H1 (cell line): ENCODE data around the gene C1RL. TPM values are rescaled to one million over a fixed set of nuclear protein-coding genes. Genes with fewer than 3 reads are reported as not detected.

Source experiments
- CTCF ChIA-PET: fragments of 300-600 bp; sonication (Branson Sonifier 250); formaldehyde crosslinking; loops from one replicate; lab custom pipeline; 2021; ENCODE audit not compliant: partially characterized antibody; lab: Charles Lee
- POLR2A ChIA-PET: fragments of 300-600 bp; sonication (Branson Sonifier 250); formaldehyde crosslinking; loops from one replicate; lab custom pipeline; 2021; ENCODE audit warnings: inconsistent platforms; ENCODE audit not compliant: partially characterized antibody; lab: Charles Lee
- DNase-seq, 2 experiments: peaks; one replicate each; pipeline versions ENCODE4 v3.0.0 to v3.0.0-alpha.2; 2010 to 2022; ENCODE audit warnings: low spot score in 2 of 2, low read depth in 1 of 2, mixed read lengths in 1 of 2
- FAIRE-seq: peaks from 2 replicates; lab custom pipeline; 2011; peaks lifted over from hg19 to GRCh38; lab: Jason Lieb, UNC
- H2AFZ ChIP-seq: 2 replicates; pipeline ENCODE4 v1.8.1; 2012; ENCODE audit warnings: low read length, inconsistent platforms
- H2AK5ac ChIP-seq: 2 replicates; pipeline ENCODE4 v1.6.1; 2013; ENCODE audit warnings: low read depth, low read length
- H2BK120ac ChIP-seq: replicated peaks from 2 replicates; pipeline ENCODE3; 2013; ENCODE audit warnings: low read depth, low read length, inconsistent platforms
- H2BK12ac ChIP-seq: 2 replicates; pipeline ENCODE4 v1.6.1; 2013; ENCODE audit warnings: low read depth, low read length
- H2BK15ac ChIP-seq: 2 replicates; pipeline ENCODE4 v1.6.1; 2013; ENCODE audit warnings: low read length
- H2BK20ac ChIP-seq: 2 replicates; pipeline ENCODE4 v1.6.1; 2013; ENCODE audit warnings: low read length
- H2BK5ac ChIP-seq: 2 replicates; pipeline ENCODE4 v1.6.1; 2013; ENCODE audit warnings: low read depth, low read length
- H3K14ac ChIP-seq: 2 replicates; pipeline ENCODE4 v1.6.1; 2013; ENCODE audit warnings: inconsistent platforms; ENCODE audit not compliant: insufficient read length
- H3K18ac ChIP-seq: 2 replicates; pipeline ENCODE4 v1.6.1; 2013; ENCODE audit warnings: low read length; ENCODE audit errors: extremely low read depth
- H3K23ac ChIP-seq: 2 replicates; pipeline ENCODE4 v1.6.1; 2013; ENCODE audit warnings: inconsistent platforms; ENCODE audit not compliant: insufficient read length
- H3K23me2 ChIP-seq: 2 replicates; pipeline ENCODE4 v1.6.1; 2013; ENCODE audit warnings: low read depth, low read length
- H3K27ac ChIP-seq: 2 replicates; pipeline ENCODE4 v1.6.1; 2011; ENCODE audit warnings: low read depth, low read length, inconsistent platforms
- H3K27me3 ChIP-seq, 4 experiments: replicated peaks in 1 of 4; 1 replicate in 1 of 4; 2 replicates in 3 of 4; pipeline versions ENCODE4 v1.6.1 to v1.8.1; 2011 to 2013; ENCODE audit warnings: low read length in 3 of 4, mild to moderate bottlenecking in 3 of 4, inconsistent platforms in 2 of 4, mixed read lengths in 2 of 4, moderate library complexity in 1 of 4; ENCODE audit not compliant: control insufficient read depth in 3 of 4, insufficient read depth in 3 of 4; ENCODE audit errors: extremely low read depth in 1 of 4
- H3K36me3 ChIP-seq, 4 experiments: 2 replicates each; pipeline versions ENCODE4 v1.6.1 to v1.8.1; 2011 to 2013; ENCODE audit warnings: mild to moderate bottlenecking in 4 of 4, low read length in 3 of 4, moderate library complexity in 2 of 4, control low read depth in 1 of 4, inconsistent platforms in 1 of 4; ENCODE audit not compliant: insufficient read depth in 4 of 4, control insufficient read depth in 2 of 4
- H3K4ac ChIP-seq: replicated peaks from 2 replicates; pipeline ENCODE3; 2013; ENCODE audit warnings: low read length, low read depth, mixed read lengths, inconsistent platforms; ENCODE audit not compliant: insufficient read length
- H3K4me1 ChIP-seq, 4 experiments: replicated peaks in 1 of 4; 1 replicate in 1 of 4; 2 replicates in 3 of 4; pipeline versions ENCODE4 v1.6.1 to v1.8.1; 2011 to 2013; ENCODE audit warnings: low read length in 3 of 4, inconsistent platforms in 2 of 4, mixed read lengths in 1 of 4; ENCODE audit not compliant: insufficient read depth in 4 of 4, control insufficient read depth in 3 of 4
- H3K4me2 ChIP-seq, 2 experiments: 2 replicates each; pipeline versions ENCODE4 v1.6.1 to v1.8.1; 2011 to 2013; ENCODE audit warnings: low read depth in 2 of 2, low read length in 2 of 2, control low read depth in 1 of 2, inconsistent platforms in 1 of 2, mild to moderate bottlenecking in 1 of 2; ENCODE audit not compliant: insufficient read depth in 1 of 2
- H3K4me3 ChIP-seq, 4 experiments: fragments of 200-600, 300-600 bp in 1 of 4; sonication (generic), shearing (Covaris generic), sonication (Bioruptor Twin) in 1 of 4; 2 replicates each; pipeline versions ENCODE4 v1.5.1 to v1.8.1; 2011 to 2016; ENCODE audit warnings: low read length in 4 of 4, low read depth in 3 of 4, control low read depth in 2 of 4, inconsistent platforms in 2 of 4, mild to moderate bottlenecking in 2 of 4, mixed read lengths in 1 of 4, moderate library complexity in 1 of 4; ENCODE audit not compliant: insufficient read depth in 2 of 4; ENCODE audit errors: extremely low read depth in 1 of 4
- H3K56ac ChIP-seq: replicated peaks from 2 replicates; pipeline ENCODE3; 2013; ENCODE audit warnings: low read depth, mild to moderate bottlenecking, mixed read lengths, low read length, inconsistent platforms; ENCODE audit not compliant: insufficient read length
- H3K79me1 ChIP-seq: 2 replicates; pipeline ENCODE4 v1.6.1; 2013; ENCODE audit warnings: low read depth, low read length, control low read depth
- H3K79me2 ChIP-seq, 2 experiments: 2 replicates each; pipeline versions ENCODE4 v1.6.1 to v1.8.1; 2012 to 2013; ENCODE audit warnings: low read length in 2 of 2, mild to moderate bottlenecking in 2 of 2, inconsistent platforms in 1 of 2; ENCODE audit not compliant: insufficient read depth in 2 of 2, control insufficient read depth in 1 of 2
- H3K9ac ChIP-seq, 4 experiments: replicated peaks in 1 of 4; 1 replicate in 1 of 4; 2 replicates in 3 of 4; pipeline versions ENCODE4 v1.6.1 to v1.8.1; 2011 to 2013; ENCODE audit warnings: low read depth in 3 of 4, low read length in 3 of 4, control low read depth in 2 of 4, mild to moderate bottlenecking in 2 of 4, moderate library complexity in 2 of 4, inconsistent platforms in 1 of 4; ENCODE audit errors: extremely low read depth in 1 of 4
- H3K9me3 ChIP-seq, 2 experiments: 2 replicates each; pipeline versions ENCODE4 v1.6.1 to v1.8.1; 2012 to 2013; ENCODE audit warnings: mild to moderate bottlenecking in 2 of 2, moderate library complexity in 2 of 2, control low read depth in 1 of 2, inconsistent platforms in 1 of 2, low read depth in 1 of 2, low read length in 1 of 2, mixed read lengths in 1 of 2; ENCODE audit not compliant: insufficient read depth in 2 of 2
- H4K20me1 ChIP-seq, 2 experiments: replicated peaks in 1 of 2; 2 replicates each; pipeline versions ENCODE3 to v1.8.1; 2011 to 2013; ENCODE audit warnings: inconsistent platforms in 2 of 2, low read length in 2 of 2, mild to moderate bottlenecking in 1 of 2; ENCODE audit not compliant: insufficient read depth in 2 of 2, control insufficient read depth in 1 of 2
- H4K5ac ChIP-seq: 2 replicates; pipeline ENCODE4 v1.6.1; 2013; ENCODE audit warnings: low read length, low read depth, mixed read lengths, inconsistent platforms; ENCODE audit not compliant: insufficient read length
- H4K8ac ChIP-seq: 2 replicates; pipeline ENCODE4 v1.8.0; 2013; ENCODE audit warnings: mild to moderate bottlenecking, moderate library complexity, low read length, inconsistent platforms; ENCODE audit not compliant: insufficient read depth; ENCODE audit errors: extremely low read depth
- H4K91ac ChIP-seq: replicated peaks from 2 replicates; pipeline ENCODE3; 2013; ENCODE audit warnings: low read length, mixed read lengths, inconsistent platforms; ENCODE audit not compliant: insufficient read length
- WGBS, 2 experiments: shearing (Covaris generic) in 1 of 2; methylation state at CpG; one replicate each; pipeline versions ENCODE4 v1.1.6 to v1.1.7; 2013 to 2015; ENCODE audit warnings: low lambda C conversion rate in 2 of 2, mixed read lengths in 2 of 2, inconsistent platforms in 1 of 2, low coverage in 1 of 2, missing lambda C conversion rate in 1 of 2; ENCODE audit not compliant: insufficient replicate concordance in 2 of 2, insufficient coverage in 1 of 2, insufficient read length in 1 of 2; ENCODE audit errors: extremely low coverage in 1 of 2, missing lambda C conversion rate in 1 of 2; 5-methylcytosine and 5-hydroxymethylcytosine counted together
- polyA plus RNA-seq, 7 experiments: library from polyadenylated mRNA; depleted of rRNA in 3 of 7; stranded (reverse) in 5 of 7; unstranded in 2 of 7; fragments of >200 nt in 5 of 7; fragments of 200-250 nt in 2 of 7; gene quantifications; 1 replicate in 5 of 7; 2 replicates in 1 of 7; 4 replicates in 1 of 7; pipeline versions ENCODE4 v1.2.1 to v1.2.3, GENCODE V29; 2011 to 2013; ENCODE audit warnings: missing spikeins in 2 of 7, mixed read lengths in 2 of 7
- total RNA-seq: library from RNA; stranded (reverse); fragmentation: NEBNext Ultra II Directional; extraction: Animal tissue kit (Norgen Biotek cat#: 25700); gene quantifications from 2 replicates; pipeline ENCODE4 v1.2.1, GENCODE V29; 2021

C1RL gene
- total and polyA plus RNA-seq, 2 of the 8 experiments (the other 6 are each of a cell fraction or from before 2014, with no cell fraction given) = 11.4 to 15.5 TPM

- H3K23me2 ChIP-seq = peaks cover 4% of the 10 kb centered on the region
- H2BK5ac ChIP-seq = no peak overlapping the region
- FAIRE-seq (no peak), DNase-seq (no peak)
- no peak overlapping the region for H3K23ac ChIP-seq
- no peak overlapping the region for H2AK5ac ChIP-seq
- no peak overlapping the region for H4K8ac ChIP-seq
- no peak overlapping the region for H3K56ac ChIP-seq
- 88% methylated on average over 4 of the region's 4 CpGs; no CpG with 5 or more reads in 1 of the 2 experiments for WGBS, 2 experiments
- no peaks in the 10 kb centered on the region for H3K27me3 ChIP-seq
- no peaks in the 10 kb centered on the region for H3K36me3 ChIP-seq
- CTCF ChIA-PET = interaction anchor here (0.6 to 4.1 kb wide), 32 partner anchors 9 to 243 kb away, joined by 3 to 58 read pairs (median 4); partner anchors contain the start of genes C1S and LPCAT3
- H3K4me1 ChIP-seq = 0 out of 7 replicates have a peak, but pooled peaks cover 0 to 2% (median 0%) of the 10 kb centered on the region in 4 experiments
- no peak overlapping the region for H3K27ac ChIP-seq
- no peaks in the 10 kb centered on the region for H3K9me3 ChIP-seq
- H2BK12ac ChIP-seq = no peak overlapping the region
- no peak overlapping the region for H3K4me3 ChIP-seq
- H3K4me2 ChIP-seq = no peak overlapping the region
- peaks cover 0 to 1% of the 10 kb centered on the region in 2 experiments for H4K20me1 ChIP-seq
- H3K79me1 ChIP-seq = no peaks in the 10 kb centered on the region
- H3K18ac ChIP-seq = no peak overlapping the region
- H4K91ac ChIP-seq = no peak overlapping the region
- no peak overlapping the region for H2AFZ ChIP-seq
- H4K5ac ChIP-seq = no peak overlapping the region
- H3K14ac ChIP-seq = no peak overlapping the region
- H3K9ac ChIP-seq = no peak overlapping the region
- H2BK120ac ChIP-seq = no peak overlapping the region
- POLR2A ChIA-PET = interaction anchor here (0.9 to 4.9 kb wide), 6 partner anchors 12 to 243 kb away, joined by 3 to 25 read pairs (median 6); partner anchors contain the start of genes C12orf57, CLSTN3 and RNU7-1
- H2BK20ac ChIP-seq = no peak overlapping the region
- H3K79me2 ChIP-seq = no peaks in the 10 kb centered on the region
- H2BK15ac ChIP-seq = no peak overlapping the region
- no peak overlapping the region for H3K4ac ChIP-seq
Measured at GRCh38 chr12:7112041-7112440, 3.0 kb upstream of the C1RL start.
